Endothelial cell of umbilical vein (primary cell): ENCODE results near the gene BORCS5. TPM values are rescaled to one million over a fixed set of nuclear protein-coding genes. Genes with fewer than 3 reads are reported as not detected.

Experiments used
- BruUV-seq: library from RNA; stranded (reverse); fragments of 400-500 nt; replicated peaks from 2 replicates; lab custom pipeline; 2021; lab: Mats Ljungman, UMichigan
- CTCF ChIA-PET: fragments of 300-600, 350-600 bp; sonication (Branson Sonifier 250); formaldehyde crosslinking; loops from one replicate; lab custom pipeline; 2021; ENCODE audit warnings: antibody characterized with exemption, inconsistent platforms; lab: Charles Lee
- POLR2A ChIA-PET: fragments of 300-600, 350-600 bp; sonication (Branson Sonifier 250); formaldehyde crosslinking; loops from one replicate; lab custom pipeline; 2021; ENCODE audit warnings: antibody characterized with exemption, inconsistent platforms; lab: Charles Lee
- DNase-seq: peaks from one replicate; pipeline ENCODE4 v3.0.0-alpha.2; 2011; ENCODE audit warnings: low read depth, low spot score
- FAIRE-seq: peaks from 2 replicates; lab custom pipeline; 2011; peaks lifted over from hg19 to GRCh38; lab: Jason Lieb, UNC
- H2AFZ ChIP-seq: 2 replicates; pipeline ENCODE4 v1.6.0; 2012; ENCODE audit warnings: low read depth, low read length, control low read depth, inconsistent platforms
- H3K27ac ChIP-seq: 2 replicates; pipeline ENCODE4 v1.5.1; 2011; ENCODE audit warnings: low read depth, mild to moderate bottlenecking, control low read depth, low read length, moderate library complexity; ENCODE audit not compliant: insufficient read depth
- H3K27me3 ChIP-seq, 2 experiments: 2 replicates each; pipeline versions ENCODE4 v1.6.0 to v1.6.1; 2011; ENCODE audit warnings: low read length in 2 of 2, mixed read lengths in 1 of 2; ENCODE audit not compliant: control insufficient read depth in 2 of 2, insufficient read depth in 2 of 2
- H3K36me3 ChIP-seq, 2 experiments: 2 replicates in 1 of 2; 3 replicates in 1 of 2; pipeline ENCODE4 v1.5.1; 2011; ENCODE audit warnings: low read length in 2 of 2, mild to moderate bottlenecking in 1 of 2, moderate library complexity in 1 of 2; ENCODE audit not compliant: control insufficient read depth in 2 of 2, insufficient read depth in 2 of 2; ENCODE audit errors: extremely low read depth in 1 of 2
- H3K4me1 ChIP-seq: 3 replicates; pipeline ENCODE4 v1.5.1; 2011; ENCODE audit warnings: mild to moderate bottlenecking, low read length; ENCODE audit not compliant: control insufficient read depth, insufficient read depth; ENCODE audit errors: extremely low read depth
- H3K4me2 ChIP-seq: 2 replicates; pipeline ENCODE4 v1.6.1; 2011; ENCODE audit warnings: low read length, control low read depth, mixed read lengths; ENCODE audit not compliant: insufficient read depth
- H3K4me3 ChIP-seq, 3 experiments: fragments of 200-600 bp in 1 of 3; sonication (generic), shearing (Covaris generic) in 1 of 3; replicated peaks in 1 of 3; 2 replicates each; pipeline ENCODE4 v1.5.1; 2011 to 2016; ENCODE audit warnings: control low read depth in 3 of 3, low read length in 3 of 3, mild to moderate bottlenecking in 2 of 3, inconsistent platforms in 1 of 3, low read depth in 1 of 3, moderate library complexity in 1 of 3; ENCODE audit not compliant: insufficient read depth in 1 of 3
- H3K79me2 ChIP-seq: 2 replicates; pipeline ENCODE4 v1.6.0; 2012; ENCODE audit warnings: low read length, inconsistent platforms; ENCODE audit not compliant: control insufficient read depth, insufficient read depth
- H3K9ac ChIP-seq: replicated peaks from 2 replicates; pipeline ENCODE3; 2011; ENCODE audit warnings: low read length, control low read depth; ENCODE audit not compliant: insufficient read depth; ENCODE audit errors: extremely low read depth
- H3K9me1 ChIP-seq: replicated peaks from 3 replicates; pipeline ENCODE4 v1.6.0; 2011; ENCODE audit warnings: mild to moderate bottlenecking, low read length; ENCODE audit not compliant: control insufficient read depth, insufficient read depth; ENCODE audit errors: extremely low read depth
- H3K9me3 ChIP-seq: replicated peaks from 2 replicates; pipeline ENCODE4 v1.5.1; 2012; ENCODE audit warnings: low read length, inconsistent platforms; ENCODE audit not compliant: control insufficient read depth, insufficient read depth
- H4K20me1 ChIP-seq: replicated peaks from 2 replicates; pipeline ENCODE3; 2011; ENCODE audit warnings: mild to moderate bottlenecking, low read length; ENCODE audit not compliant: control insufficient read depth, insufficient read depth; ENCODE audit errors: extremely low read depth
- FOS ChIP-seq: IDR thresholded peaks from 2 replicates; pipeline ENCODE4 v1.6.1; 2011; ENCODE audit warnings: mild to moderate bottlenecking, low read length, moderate library complexity, borderline replicate concordance; ENCODE audit not compliant: insufficient read depth
- GATA2 ChIP-seq: IDR thresholded peaks from 2 replicates; pipeline ENCODE4 v1.7.0; 2011; ENCODE audit warnings: low read depth, mild to moderate bottlenecking, moderate library complexity, mixed read lengths, low read length; ENCODE audit not compliant: insufficient read length, insufficient read depth
- JUN ChIP-seq: IDR thresholded peaks from 2 replicates; pipeline ENCODE4 v1.6.1; 2011; ENCODE audit warnings: borderline replicate concordance, low read depth; ENCODE audit not compliant: insufficient read length, insufficient read depth
- MYC ChIP-seq: IDR thresholded peaks from one replicate; pipeline ENCODE4 v1.6.1; 2011; ENCODE audit warnings: mild to moderate bottlenecking, low read depth, low read length
- dilution Hi-C: fragments of 300-500 bp; cut with MboI; formaldehyde crosslinking; loops from one replicate; pipeline ENCODE4 v1.15.0; 2019; ENCODE audit warnings: low sequenced_read_pairs; ENCODE audit not compliant: extremely low pct_ligation_motif_present
- intact Hi-C: fragments of 100-400 bp; cut with micrococcal nuclease; formaldehyde crosslinking; loops from one replicate; pipeline ENCODE4 v1.10.0; 2022
- polyA plus RNA-seq, 4 experiments: library from polyadenylated mRNA; depleted of rRNA in 3 of 4; stranded (reverse) in 3 of 4; unstranded in 1 of 4; fragments of >200 nt; gene quantifications; 2 replicates each; pipeline versions ENCODE4 v1.2.1 to v1.2.3, GENCODE V29; 2011 to 2012; ENCODE audit warnings: missing spikeins in 1 of 4
- total RNA-seq: library from RNA; stranded (reverse); gene quantifications from 2 replicates; pipeline ENCODE4 v1.2.3, GENCODE V29; 2021
- TF ChIP-seq, protein P1 (sequence below), 2 donors: IDR thresholded peaks; 1 replicate in 1 of 2; 2 replicates in 1 of 2; pipeline ENCODE4 v1.5.1; 2011; ENCODE audit warnings: low read length in 2 of 2, mild to moderate bottlenecking in 2 of 2, moderate library complexity in 2 of 2, control low read depth in 1 of 2, inconsistent platforms in 1 of 2, low read depth in 1 of 2; ENCODE audit not compliant: insufficient read depth in 1 of 2; ENCODE audit errors: extremely low read depth in 1 of 2

BORCS5 gene
- total and polyA plus RNA-seq, 2 donors (not counting 3 experiments of a cell fraction or from before 2014, with no cell fraction given), result 8.3 to 10.5 TPM

DNA sequence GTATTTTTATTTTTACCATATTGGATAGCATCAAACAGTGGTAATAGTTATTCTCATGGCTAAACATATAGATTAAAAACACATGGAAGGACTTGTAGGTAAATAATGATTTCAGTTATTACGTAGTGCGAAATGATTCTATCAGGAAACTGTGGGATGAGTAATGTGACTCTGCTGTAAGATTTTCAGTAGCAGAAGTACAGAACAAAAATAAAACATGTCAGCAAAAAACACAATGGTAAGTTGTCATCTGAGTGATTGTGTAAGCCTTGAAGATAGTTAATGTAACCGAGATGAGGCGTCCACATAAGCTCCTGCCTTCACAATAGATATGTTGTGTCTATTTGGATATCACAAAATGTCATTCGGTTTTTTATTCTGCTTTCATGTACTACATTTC, 99.8 kb downstream of the BORCS5 start:
- Histone ChIP-seq H3K9ac (no peak overlapping the region), H3K9me3 (no peaks in the 10 kb centered on the region), H3K4me2 (no peak overlapping the region), H3K4me3 (no peak overlapping the region), H2AFZ (no peak overlapping the region), H3K4me1 (peaks cover 6% of the 10 kb centered on the region), H3K36me3 (no peaks in the 10 kb centered on the region), H3K27ac (peak overlapping the region; percentile 20), H4K20me1 (no peaks in the 10 kb centered on the region), H3K79me2 (no peaks in the 10 kb centered on the region), H3K9me1 (no peaks in the 10 kb centered on the region), H3K27me3 (no peaks in the 10 kb centered on the region)
- DNase-seq (peak; percentile 61), FAIRE-seq (peak; percentile 75)
- POLR2A ChIA-PET, result interaction anchor here (0.6 kb wide), 1 partner anchor 190 kb away, joined by 6 read pairs; the partner anchor contains the start of gene LRP6
- peak; percentile 8 for TF ChIP-seq JUN
- no peak for TF ChIP-seq MYC
- TF ChIP-seq, protein P1, sequence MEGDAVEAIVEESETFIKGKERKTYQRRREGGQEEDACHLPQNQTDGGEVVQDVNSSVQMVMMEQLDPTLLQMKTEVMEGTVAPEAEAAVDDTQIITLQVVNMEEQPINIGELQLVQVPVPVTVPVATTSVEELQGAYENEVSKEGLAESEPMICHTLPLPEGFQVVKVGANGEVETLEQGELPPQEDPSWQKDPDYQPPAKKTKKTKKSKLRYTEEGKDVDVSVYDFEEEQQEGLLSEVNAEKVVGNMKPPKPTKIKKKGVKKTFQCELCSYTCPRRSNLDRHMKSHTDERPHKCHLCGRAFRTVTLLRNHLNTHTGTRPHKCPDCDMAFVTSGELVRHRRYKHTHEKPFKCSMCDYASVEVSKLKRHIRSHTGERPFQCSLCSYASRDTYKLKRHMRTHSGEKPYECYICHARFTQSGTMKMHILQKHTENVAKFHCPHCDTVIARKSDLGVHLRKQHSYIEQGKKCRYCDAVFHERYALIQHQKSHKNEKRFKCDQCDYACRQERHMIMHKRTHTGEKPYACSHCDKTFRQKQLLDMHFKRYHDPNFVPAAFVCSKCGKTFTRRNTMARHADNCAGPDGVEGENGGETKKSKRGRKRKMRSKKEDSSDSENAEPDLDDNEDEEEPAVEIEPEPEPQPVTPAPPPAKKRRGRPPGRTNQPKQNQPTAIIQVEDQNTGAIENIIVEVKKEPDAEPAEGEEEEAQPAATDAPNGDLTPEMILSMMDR (IDR thresholded peaks at IDR 0.05; ENCODE audit: extremely low read depth in 1 of 2, insufficient read depth in 1 of 2, low read depth in 1 of 2, low read length in 2 of 2), result no peak
- TF ChIP-seq FOS, result peak; percentile 35
- no peak for TF ChIP-seq GATA2
- dilution Hi-C loops, result no loop called here
- no TSS peak for BruUV-seq
- intact Hi-C loops, result no loop called here
- CTCF ChIA-PET, result interaction anchor here (1.0 to 1.7 kb wide), 5 partner anchors 9 to 280 kb away, joined by 3 to 6 read pairs (median 3); no protein-coding TSS in a partner anchor
